ENCODE measurements around the gene CACNG3.

GRCh38 chr16:24347556-24347955 lies 91.4 kb downstream of the CACNG3 start:
- TF ChIP-seq CTCF (IDR thresholded peaks at IDR 0.05) (no peak), POLR2A (IDR thresholded peaks at IDR 0.05) (no peak)

All from heart left ventricle (tissue), 13 donors.